ENCODE data around the gene KANK4.

KANK4 gene

GRCh38 chr1:62198069-62198780, 121.0 kb downstream of the KANK4 start:
- DNase-seq: no peak

GRCh38 chr1:62196086-62196690, 123.0 kb downstream of the KANK4 start:
- no peak for DNase-seq

- DNase-seq: no peak
These were observed 124.3 kb downstream of the KANK4 start, which contains the start of gene L1TD1 for GRCh38 chr1:62194651-62195544. Gene L1TD1 (plus strand): TSS chr1:62194849. CDS start chr1:62206629, 11,780 bp downstream.

- DNase-seq: no peak
These were observed 131.1 kb downstream of the KANK4 start for GRCh38 chr1:62188111-62188510.

GRCh38 chr1:62187548-62187947, 131.7 kb downstream of the KANK4 start:
- no peak for DNase-seq
